ENCODE data around the gene POLR3GL.

The POLR3GL gene

DNA sequence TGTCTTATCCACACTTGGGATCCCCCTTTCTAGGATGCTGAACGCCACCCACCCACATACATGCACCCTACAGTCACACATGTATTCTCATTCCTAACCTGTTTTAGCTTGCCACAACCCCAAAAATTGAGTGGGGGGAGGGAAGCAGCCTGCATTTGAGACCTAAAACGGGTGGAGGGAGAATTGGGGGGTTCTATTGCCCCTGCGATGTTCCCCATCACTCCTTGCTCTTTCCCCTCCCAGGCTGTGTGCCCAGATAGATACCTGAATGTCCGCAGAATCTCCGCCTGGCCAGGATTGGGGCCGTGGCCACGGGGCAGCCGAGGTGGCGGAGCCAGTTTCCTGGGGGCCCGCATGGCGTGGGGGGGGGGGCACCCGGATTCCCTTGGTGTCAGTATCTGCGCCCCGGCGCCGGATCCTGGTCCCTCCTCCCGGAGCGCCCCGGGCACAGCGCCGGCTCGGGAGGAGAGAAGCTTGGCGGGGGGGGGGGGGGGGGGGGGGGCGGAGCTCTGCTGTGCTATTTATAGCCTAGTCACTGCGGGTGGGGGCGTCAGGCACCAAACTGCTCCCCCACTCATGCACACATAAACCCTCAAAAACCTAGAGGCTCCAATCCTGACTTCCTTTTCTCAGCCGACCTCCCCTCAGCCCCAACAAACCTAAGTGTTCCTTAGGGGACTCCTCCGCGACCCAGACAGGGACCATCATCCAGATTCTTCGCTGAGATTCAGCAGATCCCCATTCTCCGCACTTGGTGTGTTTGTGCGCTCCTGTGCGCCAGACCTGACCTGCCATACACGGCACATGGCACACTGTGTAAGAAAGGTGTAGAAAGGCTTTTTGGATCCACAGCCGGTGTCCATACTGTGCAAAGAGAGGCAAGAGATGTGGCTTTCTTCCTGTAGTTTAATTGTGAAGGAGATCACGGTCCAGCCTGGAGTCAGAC, 2.1 kb upstream of the POLR3GL start:
- in situ Hi-C loops (cut with HindIII; ENCODE audit: low pct_ligation_motif_present, low pct_unique_long_range_greater_than_20kb, low sequenced_read_pairs) = no loop called here

DNA sequence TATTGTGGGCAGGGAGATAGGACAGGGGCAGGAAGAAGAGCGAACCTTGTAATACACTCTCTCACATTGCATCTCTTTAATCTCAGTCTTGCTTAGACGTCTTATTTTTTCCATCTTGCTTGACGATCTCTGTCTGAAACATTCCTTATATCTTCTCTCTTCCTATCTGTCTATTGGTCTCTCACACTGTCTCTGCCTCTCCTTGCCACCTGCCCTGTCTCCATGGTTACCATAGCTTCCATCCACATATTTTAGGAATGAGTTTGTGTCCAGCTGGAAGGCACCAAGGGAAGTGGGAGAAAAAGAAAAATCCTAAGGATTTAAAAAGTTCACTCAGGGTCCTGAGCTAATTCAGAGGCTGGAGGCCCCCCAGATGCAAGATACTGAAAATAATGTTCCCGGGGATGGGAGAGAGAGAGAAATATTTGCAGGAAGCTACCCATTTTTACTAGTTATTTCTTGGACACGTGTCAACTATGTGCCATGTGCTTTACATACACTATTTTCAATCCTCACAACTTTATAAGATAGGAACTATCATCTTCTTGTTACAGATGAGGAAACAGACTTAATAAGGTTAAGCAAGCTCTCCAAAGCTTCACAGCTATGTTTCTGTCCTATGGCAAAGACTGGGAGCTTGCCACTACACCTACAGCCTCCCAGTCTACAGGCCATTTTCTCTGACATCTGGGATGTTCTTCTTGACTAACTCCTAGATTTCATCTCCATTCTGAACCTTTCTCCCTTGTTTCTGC, 1.0 kb upstream of the POLR3GL start:
- DNase-seq = peak; percentile 74

More for the DNA sequence above, 2.1 kb upstream of the POLR3GL start:
- DNase-seq = peak; percentile 23

DNA sequence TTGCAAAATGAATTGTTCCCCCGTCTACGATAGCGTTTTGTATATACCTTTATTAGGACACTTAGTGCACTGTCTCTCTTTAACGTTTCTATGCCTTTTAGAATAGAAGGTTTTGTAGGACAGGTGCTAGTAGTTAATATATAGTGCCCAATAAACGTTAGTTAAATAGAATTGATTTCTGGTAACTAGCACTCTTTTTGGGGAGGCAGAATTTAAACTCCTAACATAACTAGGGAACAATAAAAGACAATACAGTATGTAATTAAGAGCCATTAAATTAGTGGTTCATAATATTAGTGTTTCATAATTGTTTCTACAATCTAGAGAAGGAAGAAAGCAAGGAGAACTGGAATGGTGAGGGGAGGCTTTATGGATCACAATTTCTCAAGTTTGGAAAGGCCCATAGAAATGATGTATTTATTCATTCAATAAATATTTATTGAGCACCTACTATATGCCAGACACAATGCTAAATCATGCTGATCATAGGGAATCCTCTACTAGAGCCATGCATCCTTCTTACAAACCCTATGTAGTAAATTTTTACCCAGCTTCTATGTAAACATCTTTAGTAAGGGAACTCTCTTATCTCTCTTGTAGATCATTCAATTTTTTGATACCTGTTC, 742 bp downstream of the POLR3GL start:
- DNase-seq = no peak
- in situ Hi-C loops (cut with HindIII; ENCODE audit: low pct_ligation_motif_present, low pct_unique_long_range_greater_than_20kb, low sequenced_read_pairs) = no loop called here

More for the DNA sequence above, 1.0 kb upstream of the POLR3GL start:
- in situ Hi-C loops (cut with HindIII; ENCODE audit: low pct_ligation_motif_present, low pct_unique_long_range_greater_than_20kb, low sequenced_read_pairs) = no loop called here

DNA sequence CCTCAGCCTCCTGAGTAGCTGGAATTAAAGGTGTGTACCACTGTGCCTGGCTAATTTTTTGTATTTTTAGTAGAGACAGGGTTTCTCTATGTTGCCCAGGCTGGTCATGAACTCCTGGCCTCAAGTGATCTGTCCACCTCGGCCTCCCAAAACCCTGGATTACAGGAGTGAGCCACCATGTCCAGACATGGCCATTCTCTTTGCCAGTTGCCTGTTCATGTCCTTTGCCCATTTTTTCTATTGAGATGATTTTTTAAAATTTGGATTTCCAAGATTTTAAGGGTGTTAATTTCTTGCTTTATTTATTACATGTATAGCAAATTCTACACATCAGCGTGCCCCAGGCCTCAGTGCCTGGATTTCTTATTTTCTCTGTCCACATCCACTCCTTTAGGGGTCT, 2.8 kb downstream of the POLR3GL start:
- in situ Hi-C loops (cut with HindIII; ENCODE audit: low pct_ligation_motif_present, low pct_unique_long_range_greater_than_20kb, low sequenced_read_pairs) = no loop called here

DNA sequence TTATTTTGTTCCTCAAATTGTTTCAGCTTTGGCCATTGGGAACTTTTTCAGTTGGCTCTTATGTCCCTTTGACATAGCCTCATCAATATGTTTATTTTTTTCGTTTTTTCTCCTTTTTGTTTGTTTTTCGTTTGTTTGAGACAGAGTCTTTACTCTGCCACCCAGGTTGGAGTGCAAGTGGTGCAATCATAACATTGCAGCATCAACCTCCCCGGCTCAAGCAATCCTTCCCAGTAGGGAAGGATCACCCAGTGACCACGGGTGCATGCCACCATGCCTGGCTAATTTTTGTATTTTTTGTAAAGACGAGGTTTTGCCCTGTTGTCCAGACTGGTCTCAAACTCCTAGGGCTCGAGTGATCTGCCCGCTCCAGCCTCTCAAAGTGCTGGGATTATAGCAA, 8.1 kb downstream of the POLR3GL start:
- DNase-seq = no peak
- in situ Hi-C loops (cut with HindIII; ENCODE audit: low pct_ligation_motif_present, low pct_unique_long_range_greater_than_20kb, low sequenced_read_pairs) = no loop called here

More for the DNA sequence above, 2.8 kb downstream of the POLR3GL start:
- no peak for DNase-seq

DNA sequence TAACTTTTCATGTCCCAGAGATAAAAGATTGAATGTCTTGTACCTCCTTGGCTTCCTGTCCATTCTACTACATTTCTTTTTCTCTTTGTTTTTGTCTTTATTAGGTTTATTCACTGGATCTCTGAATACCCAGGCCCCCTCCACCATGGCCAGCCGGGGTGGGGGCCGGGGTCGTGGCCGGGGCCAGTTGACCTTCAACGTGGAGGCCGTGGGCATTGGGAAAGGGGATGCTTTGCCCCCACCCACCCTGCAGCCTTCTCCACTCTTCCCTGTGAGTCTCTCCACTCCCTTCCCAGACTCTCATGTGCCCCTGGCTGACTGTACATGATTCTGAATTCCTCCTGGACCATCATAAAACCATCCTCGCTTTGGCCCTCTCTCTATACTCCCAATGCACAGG, 10.2 kb downstream of the POLR3GL start:
- in situ Hi-C loops (cut with HindIII; ENCODE audit: low pct_ligation_motif_present, low pct_unique_long_range_greater_than_20kb, low sequenced_read_pairs) = no loop called here

DNA sequence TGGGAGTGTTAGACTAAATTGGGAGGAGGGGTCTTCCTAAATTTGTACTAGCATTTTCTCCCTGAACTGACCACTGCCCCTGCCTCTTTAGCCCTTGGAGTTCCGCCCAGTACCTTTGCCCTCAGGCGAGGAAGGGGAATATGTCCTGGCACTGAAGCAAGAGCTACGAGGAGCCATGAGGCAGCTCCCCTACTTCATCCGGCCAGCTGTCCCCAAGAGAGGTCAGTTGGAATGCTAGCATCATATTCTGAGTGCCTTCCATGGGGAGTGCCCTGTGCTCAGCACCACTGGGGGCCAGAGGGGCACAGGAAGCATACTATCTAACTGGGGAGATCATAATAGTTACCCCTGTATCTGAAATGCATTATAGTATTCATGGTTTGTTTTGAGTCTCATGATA, 10.7 kb downstream of the POLR3GL start:
- in situ Hi-C loops (cut with HindIII; ENCODE audit: low pct_ligation_motif_present, low pct_unique_long_range_greater_than_20kb, low sequenced_read_pairs) = no loop called here
- no peak for DNase-seq

More for the DNA sequence above, 10.2 kb downstream of the POLR3GL start:
- DNase-seq = no peak

DNA sequence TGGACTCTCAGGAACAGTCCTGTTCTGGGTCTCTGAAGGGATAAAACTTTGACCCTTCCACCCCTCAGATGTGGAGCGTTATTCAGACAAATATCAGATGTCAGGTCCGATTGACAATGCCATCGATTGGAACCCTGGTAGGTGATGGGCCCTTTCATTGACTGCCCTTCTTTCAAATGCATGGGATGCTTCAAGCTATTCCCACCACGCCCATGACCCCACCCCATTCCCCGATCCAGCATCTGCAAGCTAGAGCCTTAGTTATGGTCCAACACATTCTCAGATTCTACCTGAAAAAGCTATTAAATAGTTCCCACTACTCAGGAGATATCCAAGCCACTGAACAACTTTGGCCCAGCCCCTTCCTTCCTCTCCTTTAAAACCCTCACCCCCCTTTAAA, 12.5 kb downstream of the POLR3GL start:
- DNase-seq = no peak
- in situ Hi-C loops (cut with HindIII; ENCODE audit: low pct_ligation_motif_present, low pct_unique_long_range_greater_than_20kb, low sequenced_read_pairs) = no loop called here

DNA sequence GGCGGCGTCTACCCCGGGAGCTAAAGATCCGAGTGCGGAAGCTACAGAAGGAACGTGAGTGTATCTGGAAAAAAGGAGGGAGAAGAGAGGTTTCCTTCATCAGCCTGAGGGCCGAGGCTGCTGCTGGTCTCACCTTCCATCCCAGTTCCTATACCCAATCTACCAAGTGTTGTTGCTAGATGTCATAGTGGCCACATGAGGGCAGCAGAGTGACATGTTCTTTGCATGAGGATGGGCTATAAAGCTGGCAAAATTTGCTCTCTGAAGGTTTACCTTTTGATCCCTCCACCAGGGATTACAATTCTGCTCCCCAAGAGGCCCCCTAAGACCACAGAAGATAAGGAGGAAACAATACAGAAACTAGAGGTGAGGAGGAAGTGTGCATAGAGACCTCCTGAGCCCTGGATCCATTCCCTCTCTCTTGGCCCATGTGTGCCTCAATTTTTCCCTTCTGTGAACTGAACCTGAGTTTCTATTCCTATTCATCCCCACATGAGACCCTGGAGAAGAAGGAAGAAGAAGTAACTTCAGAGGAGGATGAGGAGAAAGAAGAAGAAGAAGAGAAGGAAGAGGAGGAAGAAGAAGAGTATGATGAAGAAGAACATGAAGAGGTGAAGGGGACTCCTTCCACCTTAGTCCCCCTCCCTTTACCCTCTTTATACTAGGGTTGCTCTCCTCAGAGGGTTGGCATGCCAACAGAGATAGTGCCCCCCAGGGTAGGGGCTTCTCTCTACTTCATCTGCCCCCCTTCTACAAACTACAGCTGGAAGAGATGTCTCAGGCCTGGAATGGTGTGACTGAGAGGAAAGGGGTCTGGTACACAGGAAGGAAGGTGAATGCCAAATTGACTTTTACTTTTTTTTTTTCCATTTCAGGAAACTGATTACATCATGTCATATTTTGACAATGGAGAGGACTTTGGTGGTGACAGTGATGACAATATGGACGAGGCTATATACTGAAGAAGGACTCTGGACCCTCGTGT, 13.3 kb downstream of the POLR3GL start:
- DNase-seq = peak; percentile 80
- in situ Hi-C loops (cut with HindIII; ENCODE audit: low pct_ligation_motif_present, low pct_unique_long_range_greater_than_20kb, low sequenced_read_pairs) = no loop called here

DNA sequence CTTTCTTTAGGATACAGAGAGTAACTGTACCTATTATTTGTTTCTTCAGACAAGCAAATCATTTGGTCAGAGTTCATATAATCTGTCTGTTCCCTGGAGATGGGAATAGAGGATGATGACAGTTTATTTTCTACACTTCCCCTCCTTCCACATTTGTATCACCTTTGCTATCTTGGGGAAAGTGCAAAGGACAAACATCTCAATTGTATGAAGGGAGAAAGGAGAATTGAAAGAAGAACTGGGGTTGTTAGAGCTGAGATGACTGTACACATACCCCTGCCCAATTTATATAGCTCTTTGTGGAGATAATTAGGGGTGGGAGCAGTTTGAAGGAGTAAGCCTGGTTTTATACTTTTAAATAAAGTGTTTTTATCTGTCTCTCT, 14.0 kb downstream of the POLR3GL start:
- in situ Hi-C loops (cut with HindIII; ENCODE audit: low pct_ligation_motif_present, low pct_unique_long_range_greater_than_20kb, low sequenced_read_pairs) = no loop called here
- DNase-seq = no peak

DNA sequence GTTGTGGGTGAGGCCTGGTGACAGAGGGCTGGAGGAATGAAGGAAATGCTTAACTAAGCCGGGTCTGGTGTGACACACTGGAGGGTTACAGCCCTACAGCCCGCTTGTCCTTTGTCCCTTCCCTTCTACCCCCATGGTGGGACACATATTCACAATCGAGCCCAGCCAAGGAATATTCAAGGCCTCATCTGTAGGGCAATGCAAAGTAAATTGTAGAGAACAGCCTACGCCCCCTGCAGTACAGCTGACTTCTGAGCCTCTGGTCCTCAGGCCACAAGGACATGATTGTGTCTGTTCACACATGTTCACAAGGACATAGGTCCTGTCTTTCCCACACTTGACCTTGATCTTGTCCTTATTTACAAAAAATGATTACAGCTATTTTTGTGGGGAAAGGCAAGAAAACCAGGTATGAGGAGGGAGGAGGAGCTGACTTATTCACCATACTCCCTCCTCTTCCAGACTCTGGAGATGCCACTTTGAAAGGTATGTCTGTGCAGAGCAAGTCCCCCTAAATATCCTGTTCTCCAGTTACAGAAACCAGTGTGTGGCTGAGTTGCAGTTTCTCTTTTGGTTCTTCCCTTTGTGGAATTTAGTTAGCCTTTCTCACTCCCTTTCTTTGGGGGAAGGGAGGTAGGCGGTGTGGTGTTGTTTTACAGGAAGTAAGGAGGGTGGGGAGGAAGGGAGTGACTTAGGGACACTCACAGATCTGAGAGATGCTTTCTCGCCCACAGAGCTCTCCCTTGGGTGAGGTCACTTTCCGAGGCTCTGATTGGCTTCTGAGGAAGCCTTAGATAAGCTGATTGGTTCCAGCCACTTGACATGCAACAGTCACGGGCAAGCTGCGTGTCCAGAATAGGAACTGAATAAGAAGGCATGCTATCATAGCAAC, 14.6 kb downstream of the POLR3GL start:
- peak; percentile 100 for DNase-seq
- in situ Hi-C loops (cut with HindIII; ENCODE audit: low pct_ligation_motif_present, low pct_unique_long_range_greater_than_20kb, low sequenced_read_pairs) = no loop called here

DNA sequence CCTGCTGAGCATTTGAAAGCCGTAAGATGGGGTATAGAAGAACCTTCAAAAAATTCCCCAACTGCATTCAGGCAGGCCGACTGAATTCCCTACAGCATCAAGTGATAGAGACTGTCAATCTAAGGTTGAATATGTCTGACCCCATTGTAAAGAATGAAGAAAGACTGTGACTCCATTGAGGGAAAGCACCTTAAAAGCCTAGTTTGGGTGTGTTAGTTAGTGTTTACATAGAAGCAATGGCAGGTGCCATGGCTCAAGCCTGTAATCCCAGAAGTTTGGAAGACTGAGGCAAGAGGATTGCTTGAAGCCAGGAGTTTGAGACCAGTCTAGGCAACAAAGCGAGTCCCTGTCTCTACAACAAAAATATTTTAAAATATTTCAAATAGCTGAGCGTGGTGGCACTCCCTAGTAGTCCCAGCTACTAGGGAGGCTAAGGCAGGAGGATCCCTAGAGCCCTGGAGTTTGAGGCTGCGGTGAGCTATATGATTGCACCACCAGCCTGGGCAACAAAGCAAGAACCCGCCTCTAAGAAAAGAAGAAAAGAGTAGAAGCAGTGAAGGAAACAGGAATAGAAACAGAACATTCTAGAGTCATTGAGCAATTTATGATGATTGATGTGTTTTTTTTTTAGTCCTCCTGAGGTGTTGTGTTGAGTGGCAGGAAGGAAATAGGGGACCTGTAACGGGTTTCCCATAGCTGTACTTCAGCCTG, 15.4 kb downstream of the POLR3GL start:
- in situ Hi-C loops (cut with HindIII; ENCODE audit: low pct_ligation_motif_present, low pct_unique_long_range_greater_than_20kb, low sequenced_read_pairs) = no loop called here
- DNase-seq = no peak

DNA sequence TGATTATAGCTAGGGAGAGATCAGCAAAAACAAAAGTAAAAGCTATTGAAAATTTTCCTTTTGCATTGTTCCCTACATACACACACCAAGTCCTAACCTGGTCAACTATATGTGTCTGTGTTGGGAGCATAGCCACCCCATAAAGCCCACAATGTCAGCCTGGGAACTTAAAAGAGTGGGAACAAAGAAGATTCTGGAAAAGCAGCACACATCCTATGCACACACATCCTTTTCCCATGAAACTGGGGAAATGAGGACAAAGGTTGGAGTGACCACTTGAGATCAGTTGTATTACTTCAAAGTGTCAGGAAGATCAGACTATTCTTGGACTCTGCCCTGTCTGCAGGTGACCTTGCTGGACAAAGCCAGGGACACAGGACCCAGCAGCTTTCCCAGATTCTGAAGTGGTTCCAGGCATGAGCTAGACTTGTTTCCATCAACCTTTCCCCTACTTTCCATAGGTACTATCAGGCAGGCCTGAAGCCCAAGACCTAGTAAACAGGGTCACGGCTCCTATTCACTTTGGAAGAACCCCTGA, 16.0 kb downstream of the POLR3GL start:
- in situ Hi-C loops (cut with HindIII; ENCODE audit: low pct_ligation_motif_present, low pct_unique_long_range_greater_than_20kb, low sequenced_read_pairs) = no loop called here
- DNase-seq = no peak

DNA sequence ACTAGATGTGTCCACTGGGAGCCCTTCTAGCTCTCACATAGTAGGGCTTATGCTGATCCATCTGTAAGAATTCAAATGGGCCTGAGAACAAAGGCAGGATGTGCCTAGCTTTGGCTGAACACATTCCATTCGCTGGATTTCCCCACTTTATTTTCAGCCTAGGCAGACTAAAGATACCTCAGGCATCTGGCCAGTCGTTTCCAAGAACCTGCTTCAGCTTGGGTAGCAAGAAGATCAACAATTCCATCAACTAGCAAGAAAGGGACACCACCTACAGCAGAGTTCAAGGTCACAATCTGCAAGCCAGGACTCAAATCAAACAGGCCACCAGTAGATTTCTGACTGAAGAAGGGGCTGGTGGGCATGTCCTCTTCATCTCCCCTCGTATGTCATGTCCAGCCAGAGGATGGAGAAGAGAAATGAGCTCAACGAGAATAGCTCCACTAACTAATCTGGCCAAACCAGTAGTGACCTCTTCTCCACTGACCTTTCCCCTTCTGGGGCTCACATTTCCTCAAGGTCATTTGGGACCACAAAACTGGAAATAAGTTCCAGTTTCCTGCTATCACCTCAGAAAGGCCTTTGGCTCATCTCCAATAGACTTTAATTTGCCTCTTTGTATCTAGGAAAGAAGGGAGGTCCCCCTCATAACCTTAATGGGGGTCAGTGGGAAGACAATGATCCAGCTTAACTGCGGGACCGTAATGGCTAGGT, 17.7 kb downstream of the POLR3GL start:
- in situ Hi-C loops (cut with HindIII; ENCODE audit: low pct_ligation_motif_present, low pct_unique_long_range_greater_than_20kb, low sequenced_read_pairs) = no loop called here
- DNase-seq = no peak

DNA sequence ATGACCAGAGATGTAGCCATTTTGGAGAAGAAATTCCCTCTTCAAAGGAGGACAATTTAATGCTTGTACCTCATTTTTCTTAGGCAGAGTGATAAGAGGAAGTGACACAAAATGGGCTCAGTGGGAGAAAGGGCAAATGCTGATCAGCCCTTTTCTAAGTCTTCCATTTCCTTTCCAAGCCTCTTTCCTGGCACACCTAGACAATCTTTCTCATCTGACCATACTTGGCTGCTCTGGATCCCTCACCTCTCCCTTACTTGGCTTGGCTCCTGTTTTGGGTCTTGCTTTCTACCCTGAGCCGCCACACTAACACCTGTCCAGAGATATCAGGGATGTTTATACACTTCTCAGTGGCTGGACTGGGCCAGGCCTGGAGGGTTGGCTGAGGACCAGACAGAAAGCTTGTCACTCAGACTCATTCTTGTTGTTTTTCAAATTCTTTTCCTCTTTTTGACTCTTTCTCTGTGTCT, 18.8 kb downstream of the POLR3GL start:
- in situ Hi-C loops (cut with HindIII; ENCODE audit: low pct_ligation_motif_present, low pct_unique_long_range_greater_than_20kb, low sequenced_read_pairs) = no loop called here
- no peak for DNase-seq

All from ACHN (cell line).